Activated CD8-positive, alpha-beta memory T cell treated with anti-CD3 and anti-CD28 coated beads for 36 hours (primary cell): ENCODE data around the gene PAF1. TPM values are rescaled to one million over a fixed set of nuclear protein-coding genes. Genes with fewer than 3 reads are reported as not detected.
"Not testable (repeated sequence)": the region's sequence is repeated elsewhere in the genome, so short reads cannot be mapped to it uniquely, and the experiment has no call there.

Experiments
- CTCF ChIA-PET: fragments of 350-600 bp; sonication (Branson Sonifier 250); formaldehyde crosslinking; loops from one replicate; lab custom pipeline; 2021; ENCODE audit warnings: antibody characterized with exemption; lab: Charles Lee
- POLR2A ChIA-PET: fragments of 350-600 bp; sonication (Branson Sonifier 250); formaldehyde crosslinking; loops from one replicate; lab custom pipeline; 2021; ENCODE audit warnings: antibody characterized with exemption; lab: Charles Lee
- total RNA-seq, 2 experiments: library from RNA; stranded (reverse); gene quantifications; one replicate each; pipeline ENCODE4 v1.2.3, GENCODE V29; 2021

Gene PAF1
- total RNA-seq, 2 experiments from 2014 or later = 43.6 to 44.7 TPM

GRCh38 chr19:39379865-39380396 lies 11.0 kb downstream of the PAF1 start:
- POLR2A ChIA-PET = no interaction called here
- CTCF ChIA-PET = interaction anchor here (1.2 kb wide), 1 partner anchor 18 kb away, joined by 3 read pairs; no protein-coding TSS in a partner anchor

GRCh38 chr19:39379366-39379765 lies 11.5 kb downstream of the PAF1 start:
- CTCF ChIA-PET, POLR2A ChIA-PET: not testable (repeated sequence)

DNA sequence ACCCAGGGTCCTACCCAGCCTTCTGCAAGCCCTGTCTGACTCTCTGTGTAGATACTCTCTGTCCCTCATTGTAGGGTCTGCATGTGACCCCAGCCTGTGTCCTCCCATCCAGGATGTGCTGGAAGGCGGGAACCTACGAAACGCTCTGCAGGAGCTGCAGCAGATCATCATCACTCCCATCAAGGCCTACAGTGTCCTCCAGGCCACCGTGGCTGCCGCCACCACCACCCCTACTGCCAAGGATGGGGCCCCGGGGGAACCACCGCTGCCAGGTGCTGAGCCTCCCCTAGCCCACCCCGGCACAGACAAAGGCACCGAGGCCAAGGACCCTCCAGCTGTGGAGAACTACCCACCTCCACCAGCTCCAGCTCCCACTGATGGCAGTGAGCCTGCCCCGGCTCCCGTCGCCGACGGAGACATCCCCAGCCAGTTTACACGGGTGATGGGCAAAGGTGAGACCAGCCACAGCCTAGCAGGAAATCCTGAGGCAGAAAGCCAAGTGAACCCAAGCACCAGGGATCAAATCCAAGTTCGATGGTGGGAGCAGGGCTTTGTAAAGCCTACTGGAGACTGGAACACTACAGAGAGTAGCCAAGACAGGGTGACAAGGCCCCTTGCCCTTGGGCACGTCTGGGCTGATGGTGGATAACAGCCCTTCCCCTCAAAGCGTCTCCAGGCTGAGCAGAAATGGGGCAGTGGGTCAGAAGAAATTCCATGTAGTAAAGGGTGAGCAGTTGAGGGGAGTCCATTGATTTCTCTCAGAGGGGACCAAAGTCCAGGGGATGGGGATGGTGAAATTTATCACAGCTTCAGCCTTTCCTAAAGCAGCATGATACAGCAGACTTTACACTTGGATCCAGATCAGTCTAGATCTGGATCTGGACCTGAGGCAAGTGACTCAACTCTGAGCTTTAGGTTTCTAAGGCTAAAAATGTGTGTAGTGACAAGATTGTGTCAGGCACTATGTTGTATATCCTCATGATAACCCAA lies 13.2 kb downstream of the PAF1 start:
- CTCF ChIA-PET = no interaction called here
- POLR2A ChIA-PET = no interaction called here

- POLR2A ChIA-PET = no interaction called here
- CTCF ChIA-PET = no interaction called here
These were observed 15.0 kb downstream of the PAF1 start for GRCh38 chr19:39375929-39376328.

- POLR2A ChIA-PET = no interaction called here
- CTCF ChIA-PET = no interaction called here
These were observed 18.0 kb downstream of the PAF1 start for GRCh38 chr19:39372941-39373340.

- POLR2A ChIA-PET = no interaction called here
- CTCF ChIA-PET = no interaction called here
These were observed 18.7 kb downstream of the PAF1 start for GRCh38 chr19:39372047-39372802.

DNA sequence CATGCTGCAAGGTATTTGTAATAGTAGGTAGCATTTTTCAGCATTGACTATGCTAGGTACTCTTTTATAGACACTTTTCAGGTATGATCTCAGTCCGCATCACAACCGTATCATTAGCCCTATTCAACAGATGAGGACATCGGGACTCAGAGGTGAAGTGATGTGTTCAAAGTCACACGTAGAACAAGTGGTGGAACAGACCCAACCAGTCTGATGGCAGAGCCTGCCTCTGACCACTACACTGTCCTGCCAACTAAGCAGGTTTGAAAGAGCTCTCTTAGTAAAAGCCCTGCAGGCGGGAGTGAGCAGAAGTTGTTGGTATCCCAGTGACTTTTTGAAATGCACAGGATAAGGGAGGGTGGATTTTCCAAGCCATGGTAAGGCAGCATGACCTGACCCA lies 20.2 kb downstream of the PAF1 start:
- CTCF ChIA-PET = interaction anchor here (1.2 kb wide), 1 partner anchor 41 kb away, joined by 4 read pairs; the partner anchor contains the start of gene PLEKHG2
- POLR2A ChIA-PET = no interaction called here

- CTCF ChIA-PET = no interaction called here
- POLR2A ChIA-PET = interaction anchor here (0.6 kb wide), 1 partner anchor 107 kb away, joined by 3 read pairs; no protein-coding TSS in a partner anchor
These were observed 21.7 kb downstream of the PAF1 start for GRCh38 chr19:39369200-39369599.

DNA sequence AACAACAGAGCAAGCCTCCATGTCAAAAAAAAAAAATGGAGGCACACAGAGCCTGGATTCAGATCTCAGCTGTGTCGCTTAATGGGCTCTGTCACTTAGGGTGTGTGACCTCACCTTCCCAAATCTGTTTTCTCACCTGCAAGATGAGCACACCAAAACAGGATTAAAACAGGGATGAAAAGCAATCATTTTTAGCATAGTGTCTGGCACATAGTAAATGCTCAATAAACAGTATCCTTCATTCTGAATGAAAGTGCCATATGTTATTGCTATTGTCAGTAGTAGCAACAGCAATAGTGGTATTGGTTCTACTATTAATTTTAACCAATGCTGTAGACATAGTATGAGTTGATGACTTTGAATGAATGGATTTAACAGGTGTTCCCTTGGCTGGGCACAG lies 25.4 kb downstream of the PAF1 start:
- POLR2A ChIA-PET = interaction anchor here (0.6 kb wide), 1 partner anchor 739 kb away, joined by 5 read pairs; no protein-coding TSS in a partner anchor

GRCh38 chr19:39363901-39364457 lies 26.9 kb downstream of the PAF1 start:
- ChIA-PET CTCF (interaction anchor here (1.0 kb wide), 1 partner anchor 34 kb away, joined by 3 read pairs; no protein-coding TSS in a partner anchor), POLR2A (interaction anchor here (0.6 kb wide), 1 partner anchor 23 kb away, joined by 3 read pairs; no protein-coding TSS in a partner anchor)

More for the DNA sequence above, 25.4 kb downstream of the PAF1 start:
- CTCF ChIA-PET = interaction anchor here (0.7 kb wide), 1 partner anchor 34 kb away, joined by 6 read pairs; no protein-coding TSS in a partner anchor

DNA sequence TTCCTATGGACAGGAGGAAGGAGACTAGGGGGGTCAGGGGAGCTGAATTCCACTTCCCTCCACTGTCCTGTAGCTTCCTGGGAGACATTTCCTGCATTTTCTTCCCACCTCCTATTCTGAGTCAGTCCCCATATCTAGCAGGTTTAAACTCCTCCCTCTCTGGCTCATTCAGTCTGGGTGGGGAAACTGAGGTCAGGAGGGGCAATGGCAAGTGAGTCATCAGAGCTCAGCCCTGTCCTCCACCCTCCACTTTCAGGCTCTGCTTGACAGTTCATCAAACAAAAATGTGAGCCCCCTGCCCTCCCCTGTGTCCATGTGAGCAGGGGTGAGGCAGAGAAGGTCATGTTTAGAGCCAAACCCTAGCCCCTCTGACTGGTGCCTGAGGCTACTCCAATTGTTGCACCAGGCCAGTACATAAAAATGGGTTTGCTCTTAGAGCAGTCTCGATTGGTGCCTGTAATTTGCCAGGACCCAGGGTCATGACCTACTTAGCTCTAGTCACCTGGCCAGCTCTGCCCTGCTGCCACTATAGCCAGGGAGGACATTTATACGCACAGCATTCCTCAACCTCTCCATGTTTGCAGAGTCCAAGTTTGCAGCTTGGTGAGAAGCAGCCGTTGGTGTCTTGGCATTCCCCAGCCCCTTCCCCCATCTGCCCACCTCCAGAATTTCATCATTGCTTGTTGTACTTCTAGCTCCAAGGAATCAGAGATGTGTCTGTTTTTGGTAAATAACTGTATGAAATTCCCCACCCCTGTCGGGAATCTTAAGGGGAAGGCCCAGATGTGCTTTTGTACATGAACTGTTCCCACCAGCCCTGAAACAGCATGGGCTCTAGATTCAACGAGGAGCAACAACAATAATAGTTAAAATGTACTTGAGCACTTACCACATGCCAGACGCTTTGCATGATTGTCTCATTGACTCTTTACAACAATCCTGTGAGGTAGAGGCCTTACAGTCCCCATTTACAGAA lies 27.9 kb downstream of the PAF1 start:
- ChIA-PET CTCF (interaction anchor here (0.9 to 1.4 kb wide), 3 partner anchors 35 to 244 kb away, joined by 3 read pairs; no protein-coding TSS in a partner anchor), POLR2A (no interaction called here)

DNA sequence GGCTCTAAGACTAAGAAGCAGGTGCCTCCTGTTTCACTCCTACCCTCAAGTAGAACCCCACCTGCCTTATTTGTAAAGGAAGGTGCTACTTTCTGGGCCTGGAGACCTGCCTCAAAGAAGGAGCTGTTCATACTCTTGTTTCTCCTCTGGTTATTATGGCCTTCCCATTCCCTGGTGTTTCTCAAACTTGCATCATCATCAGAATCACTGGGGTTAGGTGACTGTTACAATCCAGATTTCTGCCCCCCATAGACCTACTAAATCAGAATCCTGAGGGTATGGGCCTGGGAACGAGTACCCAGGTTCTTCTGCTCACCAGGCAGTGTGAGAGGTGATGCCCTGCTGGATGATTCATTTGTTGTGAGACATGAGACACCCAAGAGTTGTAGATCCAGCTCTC lies 30.3 kb downstream of the PAF1 start:
- CTCF ChIA-PET = no interaction called here

GRCh38 chr19:39359026-39359425 lies 31.9 kb downstream of the PAF1 start:
- ChIA-PET CTCF (no interaction called here), POLR2A (no interaction called here)

More for the DNA sequence above, 30.3 kb downstream of the PAF1 start:
- POLR2A ChIA-PET = no interaction called here

GRCh38 chr19:39356647-39357046 lies 34.3 kb downstream of the PAF1 start:
- CTCF ChIA-PET = no interaction called here

GRCh38 chr19:39356073-39356472 lies 34.8 kb downstream of the PAF1 start:
- ChIA-PET POLR2A (interaction anchor here (0.6 kb wide), 1 partner anchor 14 kb away, joined by 3 read pairs; the partner anchor contains the start of gene SAMD4B), CTCF (no interaction called here)

More at GRCh38 chr19:39356647-39357046, 34.3 kb downstream of the PAF1 start:
- POLR2A ChIA-PET = no interaction called here

DNA sequence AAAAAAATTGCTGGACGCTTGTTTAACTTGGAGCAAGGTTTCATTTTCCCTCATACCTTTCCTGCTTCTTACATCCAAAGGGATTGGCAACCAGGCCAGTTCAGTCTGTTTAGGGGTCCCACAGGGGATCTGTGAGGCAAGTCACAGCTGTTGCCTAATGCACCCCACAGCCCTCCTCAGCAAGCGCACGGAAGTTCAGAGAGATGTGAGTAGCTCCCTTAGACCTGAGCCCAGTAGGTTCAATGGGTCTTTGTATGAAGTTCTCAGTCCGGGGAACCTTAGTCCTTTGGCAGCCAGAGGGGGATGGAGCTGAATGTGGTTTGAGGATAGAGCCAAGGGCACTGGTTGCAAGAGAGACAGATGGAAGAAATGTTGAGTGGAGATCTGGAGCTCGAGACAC lies 35.7 kb downstream of the PAF1 start:
- POLR2A ChIA-PET = interaction anchor here (0.6 kb wide), 1 partner anchor 13 kb away, joined by 3 read pairs; the partner anchor contains the start of gene SAMD4B
- CTCF ChIA-PET = interaction anchor here (0.7 to 1.6 kb wide), 2 partner anchors 12 to 393 kb away, joined by 3 read pairs; no protein-coding TSS in a partner anchor
